LNCaP clone FGC (cell line): ENCODE data around the gene FGR.
A peak's percentile ranks its signal among the peaks of the same experiment; 100 is the strongest.

Source experiments
- DNase-seq: peaks from one replicate; pipeline ENCODE4 v3.0.0-alpha.2; 2011; ENCODE audit warnings: low read depth
- H3K4me3 ChIP-seq: 2 replicates; pipeline ENCODE4 v1.5.1; 2011; ENCODE audit warnings: mild to moderate bottlenecking, low read depth, low read length, control low read depth
- CTCF ChIP-seq: IDR thresholded peaks from 2 replicates; pipeline ENCODE4 v1.5.1; 2012; ENCODE audit warnings: mild to moderate bottlenecking; ENCODE audit not compliant: control insufficient read depth, insufficient read depth; ENCODE audit errors: extremely low read depth

FGR gene

GRCh38 chr1:27671964-27672749 is 37.2 kb upstream of the FGR start, which contains the start of gene IFI6:
Gene IFI6 (minus strand): TSS chr1:27672192. CDS start chr1:27669314, 2,878 bp downstream.
- peak; percentile 90 for DNase-seq
- H3K4me3 ChIP-seq, result peak within 1 kb of the TSS; percentile 38
- no peak for TF ChIP-seq CTCF

GRCh38 chr1:27669876-27670275 is 34.9 kb upstream of the FGR start:
- H3K4me3 ChIP-seq, result no peak overlapping the region
- TF ChIP-seq CTCF, result no peak
- no peak for DNase-seq

GRCh38 chr1:27668808-27669723 is 34.1 kb upstream of the FGR start:
- no peak for DNase-seq
- TF ChIP-seq CTCF, result peak; percentile 88
- H3K4me3 ChIP-seq, result peak overlapping the region; percentile 43

GRCh38 chr1:27668121-27668807 is 33.3 kb upstream of the FGR start:
- no peak for TF ChIP-seq CTCF
- no peak overlapping the region for H3K4me3 ChIP-seq
- no peak for DNase-seq

- no peak overlapping the region for H3K4me3 ChIP-seq
- no peak for TF ChIP-seq CTCF
- DNase-seq, result no peak
Observed at GRCh38 chr1:27666791-27667254, 31.8 kb upstream of the FGR start.

- no peak for TF ChIP-seq CTCF
- no peak for DNase-seq
- H3K4me3 ChIP-seq, result no peak overlapping the region
Observed at GRCh38 chr1:27666294-27666693, 31.3 kb upstream of the FGR start.
